ENCODE measurements around the gene KCNIP4. TPM values are rescaled to one million over a fixed set of nuclear protein-coding genes. Genes with fewer than 3 reads are reported as not detected.
A peak's percentile ranks its signal among the peaks of the same experiment; 100 is the strongest.

The KCNIP4 gene
- total RNA-seq, 1 donor, result 1.7 TPM

GRCh38 chr4:21113496-21114223 lies 834.9 kb downstream of the KCNIP4 start:
- peak; percentile 1 for DNase-seq (ENCODE audit: low read depth)
- H3K4me3 ChIP-seq (ENCODE audit: low read depth, low read length), result no peak overlapping the region
- TF ChIP-seq CTCF (IDR thresholded peaks at IDR 0.05; ENCODE audit: insufficient read depth, low read length), result no peak

GRCh38 chr4:21102667-21103066 lies 845.9 kb downstream of the KCNIP4 start:
- no peak for DNase-seq (ENCODE audit: low read depth)
- TF ChIP-seq CTCF (IDR thresholded peaks at IDR 0.05; ENCODE audit: insufficient read depth, low read length), result no peak
- H3K4me3 ChIP-seq (ENCODE audit: low read depth, low read length), result no peak overlapping the region

DNA sequence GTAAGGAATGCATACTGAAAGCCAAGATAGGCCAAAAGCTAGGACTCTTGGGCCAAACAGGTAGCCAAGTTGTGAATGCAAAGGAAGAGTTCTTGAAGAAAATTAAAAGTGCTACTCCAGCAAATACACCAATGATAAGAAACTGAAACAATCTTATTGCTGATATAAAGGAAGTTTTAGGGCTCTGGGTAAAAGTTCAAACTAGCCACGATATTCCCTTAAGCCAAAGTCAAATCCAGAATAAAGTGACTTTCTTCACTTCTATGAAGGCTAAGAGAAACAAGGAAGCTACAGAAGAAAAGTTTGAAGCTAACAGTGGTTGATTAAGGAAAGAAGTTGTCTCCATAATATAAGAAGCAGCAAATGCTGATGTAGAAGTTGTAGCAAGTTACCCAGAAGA lies 850.7 kb downstream of the KCNIP4 start:
- no peak for DNase-seq (ENCODE audit: low read depth)
- H3K4me3 ChIP-seq (ENCODE audit: low read depth, low read length), result no peak overlapping the region
- TF ChIP-seq CTCF (IDR thresholded peaks at IDR 0.05; ENCODE audit: insufficient read depth, low read length), result no peak

DNA sequence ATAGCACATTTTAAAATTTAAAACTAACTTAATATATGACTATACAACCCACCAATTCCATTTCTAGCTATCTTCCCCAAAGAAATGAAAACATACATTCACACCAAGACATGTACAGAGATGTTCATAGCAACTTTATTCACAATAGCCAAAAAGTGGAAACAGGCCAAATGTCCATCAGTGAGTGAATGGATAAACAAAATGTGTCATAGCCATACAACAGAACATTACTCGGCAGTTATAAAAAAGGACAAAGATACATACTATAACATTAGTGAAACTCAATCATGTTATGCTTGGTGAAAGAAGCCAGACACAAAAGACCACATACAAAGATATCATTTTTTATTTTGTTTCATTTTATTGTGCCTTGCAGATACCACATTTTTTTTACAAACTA lies 851.5 kb downstream of the KCNIP4 start:
- no peak for TF ChIP-seq CTCF (IDR thresholded peaks at IDR 0.05; ENCODE audit: insufficient read depth, low read length)

GRCh38 chr4:21092531-21092930 lies 856.0 kb downstream of the KCNIP4 start:
- H3K4me3 ChIP-seq (ENCODE audit: low read depth, low read length), result no peak overlapping the region
- no peak for DNase-seq (ENCODE audit: low read depth)
- TF ChIP-seq CTCF (IDR thresholded peaks at IDR 0.05; ENCODE audit: insufficient read depth, low read length), result no peak

More for the DNA sequence above, 851.5 kb downstream of the KCNIP4 start:
- DNase-seq (ENCODE audit: low read depth), result no peak
- H3K4me3 ChIP-seq (ENCODE audit: low read depth, low read length), result no peak overlapping the region

GRCh38 chr4:21090094-21090666 lies 858.4 kb downstream of the KCNIP4 start:
- TF ChIP-seq CTCF (IDR thresholded peaks at IDR 0.05; ENCODE audit: insufficient read depth, low read length), result no peak
- no peak for DNase-seq (ENCODE audit: low read depth)
- no peak overlapping the region for H3K4me3 ChIP-seq (ENCODE audit: low read depth, low read length)
